GM19099 (cell line): Measurements from ENCODE around the gene TMEM238.

Experiments used
- POLR2A ChIP-seq: IDR thresholded peaks from 3 replicates; pipeline ENCODE4 v1.6.1; 2011; ENCODE audit warnings: low read depth; ENCODE audit not compliant: insufficient read length; ENCODE audit errors: extremely low read depth

Gene TMEM238

DNA sequence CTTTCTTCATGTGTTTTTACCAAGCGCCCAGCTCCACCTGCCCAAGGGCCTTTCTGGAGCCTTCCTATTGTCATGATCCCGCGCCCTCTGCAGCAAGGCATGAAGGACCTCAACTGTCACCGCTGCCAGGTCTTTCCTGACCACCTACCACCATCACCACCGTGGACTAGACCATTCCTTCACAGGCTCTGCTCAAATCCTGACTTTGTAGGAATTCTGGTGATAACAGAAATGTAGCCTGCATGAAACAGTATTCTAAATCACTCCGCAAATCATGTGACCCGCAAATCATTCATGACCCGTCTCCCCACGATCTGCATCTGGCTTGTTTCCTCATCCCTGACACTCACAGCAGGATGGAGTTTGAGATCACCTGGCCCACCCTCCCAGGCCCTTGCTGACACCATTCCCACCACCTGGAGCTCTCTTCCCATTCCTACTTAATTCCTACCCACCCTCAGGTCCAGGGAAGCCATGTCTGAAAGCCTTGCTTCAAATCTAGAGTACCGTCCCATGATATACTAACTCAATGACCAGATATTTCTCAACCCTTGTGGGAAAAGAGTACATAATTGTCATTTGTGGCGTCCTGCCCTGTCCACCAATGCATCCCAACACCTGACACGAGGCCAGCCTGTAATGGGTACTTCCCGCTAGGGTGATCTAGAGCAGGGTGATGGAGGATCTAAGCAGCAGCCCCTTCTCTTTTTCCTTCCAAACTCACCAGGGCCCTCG is 22.2 kb upstream of the TMEM238 start:
- no peak for TF ChIP-seq POLR2A

DNA sequence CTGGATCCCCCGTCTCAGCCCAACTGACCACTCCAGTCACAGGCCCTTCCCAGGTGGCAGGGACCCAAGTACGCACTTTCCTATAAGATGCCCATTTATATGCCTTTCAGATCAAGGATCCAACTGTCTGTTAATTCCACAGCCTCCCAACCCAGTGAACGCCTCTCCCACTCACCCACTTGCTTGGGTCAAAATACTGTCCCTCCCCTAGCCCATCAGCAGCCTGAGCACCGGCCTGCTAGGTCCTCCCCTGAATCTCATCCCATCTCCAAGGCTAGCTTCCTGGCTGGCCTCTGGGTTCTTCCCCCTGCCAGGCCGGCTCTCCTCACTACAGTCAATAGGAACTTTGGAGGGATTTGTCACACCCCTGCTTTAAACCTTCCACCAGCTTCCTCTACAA is 21.5 kb upstream of the TMEM238 start:
- TF ChIP-seq POLR2A, result peak; percentile 17

DNA sequence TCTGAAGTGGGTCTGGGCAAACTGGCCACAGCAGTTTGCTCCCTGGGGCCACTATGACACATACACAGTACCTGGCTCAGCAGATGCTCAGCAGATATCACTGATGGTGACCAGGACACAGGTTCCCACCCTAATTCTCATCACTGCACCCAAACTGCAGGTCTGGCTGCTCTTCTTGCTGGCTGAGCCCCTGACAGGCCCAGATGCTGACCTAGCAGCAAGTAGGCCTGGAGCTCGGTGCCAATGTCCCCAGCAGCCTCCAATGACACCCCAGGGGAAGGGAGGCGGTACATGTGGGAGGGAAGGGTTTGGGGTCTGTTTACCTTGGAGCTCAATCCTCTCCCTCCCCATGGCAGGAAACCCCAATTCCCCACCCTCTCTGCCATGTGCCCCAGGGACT is 18.4 kb upstream of the TMEM238 start:
- TF ChIP-seq POLR2A, result no peak

DNA sequence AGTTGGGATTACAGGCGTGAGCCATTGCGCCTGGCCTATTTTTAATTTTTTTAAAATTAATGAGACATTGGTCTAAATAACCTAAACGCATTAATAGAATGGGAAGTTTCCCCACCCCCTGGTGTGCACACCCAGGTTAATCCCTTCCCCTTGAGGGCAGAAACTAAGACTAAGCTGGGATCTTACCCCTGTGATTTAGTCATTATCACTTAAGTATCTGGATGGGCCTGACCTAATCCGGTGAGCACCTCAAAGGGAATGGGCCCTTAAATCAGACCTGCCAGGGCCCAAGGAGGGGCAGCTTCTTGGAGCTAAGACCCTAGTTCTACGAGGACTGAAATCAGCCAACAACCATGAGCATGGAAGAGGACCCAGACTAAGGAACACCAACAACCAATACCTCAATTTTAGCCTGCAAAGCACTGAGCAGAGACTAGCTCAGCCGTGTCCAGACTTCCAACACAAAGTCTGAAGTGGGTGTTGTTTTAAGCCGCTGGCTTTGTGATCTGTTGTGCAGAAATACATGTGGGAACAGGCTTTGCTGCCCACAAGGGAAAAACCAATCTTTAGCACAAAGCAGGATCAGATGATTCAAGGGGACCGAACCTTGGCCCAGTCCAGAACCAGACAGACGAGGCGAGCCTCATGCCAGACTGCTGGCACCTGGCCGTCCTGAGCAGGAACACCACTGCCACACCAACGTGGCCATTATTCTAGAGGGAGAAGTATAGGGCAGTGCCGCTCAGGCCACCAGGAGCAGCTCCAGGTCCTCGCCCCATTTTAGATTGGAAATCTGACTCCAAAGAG is 16.4 kb upstream of the TMEM238 start:
- TF ChIP-seq POLR2A, result no peak

DNA sequence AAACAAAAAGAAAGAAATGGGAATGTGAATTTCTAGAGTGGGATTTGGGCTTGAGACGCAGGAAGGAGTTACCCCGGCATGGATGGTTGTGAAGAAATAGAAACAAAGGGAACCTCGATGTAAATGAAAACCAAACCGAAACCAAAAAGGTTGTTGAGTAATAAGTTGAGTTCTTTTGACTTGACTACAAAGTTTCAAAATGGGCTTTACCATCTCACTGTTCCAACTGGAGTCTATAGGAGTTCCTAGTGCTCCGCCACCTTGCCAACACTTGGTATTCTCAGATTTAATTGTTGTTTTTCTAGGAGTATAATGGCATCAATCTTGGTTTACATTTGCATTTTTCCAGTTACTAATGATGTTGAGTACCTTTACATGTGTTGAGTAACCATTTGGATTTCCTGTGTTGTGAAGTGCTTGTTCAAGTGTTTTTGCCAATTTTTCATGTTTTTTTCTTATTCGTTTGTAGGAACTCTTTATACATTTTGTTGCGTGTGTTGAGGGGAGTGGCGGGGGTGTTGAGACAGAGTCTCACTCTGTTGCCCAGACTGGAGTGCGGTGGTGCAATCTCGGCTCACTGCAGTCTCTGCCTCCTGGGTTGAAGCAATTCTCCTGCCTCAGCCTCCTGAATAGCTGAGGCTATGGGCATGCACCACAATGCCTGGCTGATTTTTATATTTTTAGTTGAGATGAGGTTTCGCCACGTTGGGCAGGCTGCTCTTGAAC is 14.3 kb upstream of the TMEM238 start:
- TF ChIP-seq POLR2A, result no peak

DNA sequence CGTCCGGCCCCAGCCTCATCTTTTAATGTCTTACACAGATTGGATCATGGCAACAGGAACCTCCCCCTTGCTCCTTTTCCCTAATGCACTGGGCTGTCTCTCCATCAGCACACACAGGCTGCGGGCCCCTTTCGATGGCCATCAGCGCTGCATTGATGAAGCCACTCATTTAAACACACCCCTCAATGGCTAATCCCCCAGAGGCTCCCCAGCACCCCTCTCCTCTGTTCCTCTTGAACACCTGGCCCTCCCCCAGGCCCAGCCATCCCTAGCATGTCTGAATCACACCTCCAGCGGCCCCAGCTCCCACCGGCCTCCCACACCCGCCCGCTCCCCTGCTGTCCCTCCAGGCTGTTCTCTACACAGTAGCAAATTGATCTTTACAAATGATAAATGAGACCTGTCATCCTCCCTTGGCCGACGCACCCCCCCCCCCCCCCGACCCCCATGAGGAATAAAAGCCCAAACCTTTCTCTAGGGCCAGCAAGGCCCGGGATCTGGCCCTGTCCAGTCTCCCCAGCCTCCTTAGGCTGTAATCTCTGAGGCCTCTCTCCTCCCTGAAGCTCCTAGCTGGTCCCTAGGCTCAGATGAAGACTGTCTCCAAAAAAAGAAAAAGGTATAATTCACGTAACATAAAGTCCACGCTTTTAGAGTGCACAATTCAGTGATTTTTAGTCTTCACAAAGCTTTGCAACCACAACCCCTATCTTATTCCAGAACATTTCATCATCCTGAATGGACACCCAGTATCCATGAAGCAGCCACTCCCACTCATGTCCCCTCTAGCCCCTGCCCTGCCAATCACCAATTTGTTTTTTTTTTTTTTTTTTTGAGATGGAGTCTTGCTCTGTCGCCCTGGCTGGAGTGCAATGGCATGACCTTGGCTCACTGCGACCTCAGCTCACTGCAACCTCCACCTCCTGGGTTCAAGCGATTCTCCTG is 9.0 kb upstream of the TMEM238 start:
- TF ChIP-seq POLR2A, result no peak

DNA sequence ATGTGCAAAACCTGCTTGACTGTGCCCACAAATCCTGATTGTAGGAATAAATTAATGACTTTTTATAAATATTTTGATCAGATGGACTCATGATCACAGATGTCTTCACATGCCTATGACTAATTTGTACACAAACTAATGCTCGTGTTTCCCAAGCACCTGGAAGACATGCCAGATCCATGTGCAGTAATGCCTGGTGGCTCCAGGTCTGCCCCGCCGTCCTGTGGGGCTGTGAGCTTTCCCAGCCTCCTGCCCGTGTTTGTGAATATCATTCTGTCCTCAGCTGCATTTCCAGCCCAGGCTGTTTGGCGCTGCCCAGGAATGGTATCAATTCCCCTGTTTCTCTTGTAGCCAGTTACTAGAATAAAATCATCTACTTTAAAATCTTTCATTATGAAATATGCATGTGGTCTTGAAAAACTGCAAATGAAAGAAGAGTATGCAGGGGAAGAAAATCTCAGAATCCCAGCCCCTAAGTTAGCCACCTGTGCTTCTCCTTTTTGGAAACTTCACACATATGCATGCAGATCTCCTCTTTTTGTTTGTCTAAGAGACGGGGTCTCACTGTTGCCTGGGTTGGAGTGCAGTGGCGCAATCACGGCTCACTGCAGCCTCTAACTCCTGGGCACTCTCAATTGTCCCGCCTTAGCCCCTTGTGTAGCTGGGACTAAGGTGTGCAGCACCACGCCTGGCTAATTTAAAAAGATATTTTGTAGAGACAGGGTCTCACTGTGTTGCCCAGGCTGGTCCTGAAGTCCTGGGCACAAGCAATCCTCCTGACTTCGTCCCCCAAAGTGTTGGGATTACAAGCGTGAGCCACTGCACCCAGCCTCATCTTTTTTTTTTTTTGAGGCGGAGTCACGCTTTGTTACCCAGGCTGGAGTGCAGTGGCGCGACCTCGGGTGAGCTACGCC is 7.9 kb upstream of the TMEM238 start:
- no peak for TF ChIP-seq POLR2A

DNA sequence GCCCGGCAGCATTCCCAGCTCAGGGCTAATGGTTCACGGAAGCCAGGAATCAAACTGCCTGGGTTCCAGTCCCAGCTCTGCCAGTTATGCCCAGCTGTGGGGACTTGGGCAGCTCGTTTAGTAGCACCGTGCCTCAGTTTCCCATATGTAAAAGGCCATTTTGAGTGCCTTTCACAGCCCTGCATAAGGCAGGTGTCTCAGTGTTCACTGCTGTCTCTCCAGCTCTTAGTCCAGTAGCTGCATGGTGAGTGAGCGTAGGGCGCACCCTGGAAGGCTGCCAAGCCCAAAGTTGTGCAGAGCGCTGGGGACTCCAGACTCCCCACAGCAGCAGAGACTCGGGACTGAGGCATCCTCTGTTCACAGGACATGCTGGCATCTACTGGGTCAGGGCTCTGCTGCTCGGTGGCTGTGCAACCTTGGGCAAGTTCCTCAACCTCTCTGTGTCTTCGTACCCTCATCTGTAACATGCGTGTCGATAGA is 7.1 kb upstream of the TMEM238 start:
- no peak for TF ChIP-seq POLR2A

DNA sequence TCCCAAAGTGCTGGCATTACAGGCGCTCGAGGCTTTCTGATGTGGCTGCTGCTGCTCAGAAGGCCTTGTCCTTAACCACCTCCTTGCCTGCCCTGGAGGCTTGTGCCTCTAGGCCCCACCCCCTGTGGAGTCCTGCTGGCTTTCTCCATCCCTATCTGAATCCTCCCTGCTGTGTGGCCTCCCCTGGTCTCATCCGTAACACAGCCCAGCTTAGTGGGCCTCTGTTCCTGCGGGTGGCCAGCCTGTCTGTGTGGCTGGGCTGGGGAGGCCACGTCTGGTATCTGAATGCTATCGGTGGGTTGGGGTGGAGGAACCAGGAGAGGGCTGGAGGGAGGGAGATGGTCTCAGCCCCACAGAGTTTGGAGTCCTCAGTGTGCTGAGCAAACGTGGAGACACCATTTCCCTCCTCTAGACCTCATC is 6.4 kb upstream of the TMEM238 start:
- TF ChIP-seq POLR2A, result no peak

DNA sequence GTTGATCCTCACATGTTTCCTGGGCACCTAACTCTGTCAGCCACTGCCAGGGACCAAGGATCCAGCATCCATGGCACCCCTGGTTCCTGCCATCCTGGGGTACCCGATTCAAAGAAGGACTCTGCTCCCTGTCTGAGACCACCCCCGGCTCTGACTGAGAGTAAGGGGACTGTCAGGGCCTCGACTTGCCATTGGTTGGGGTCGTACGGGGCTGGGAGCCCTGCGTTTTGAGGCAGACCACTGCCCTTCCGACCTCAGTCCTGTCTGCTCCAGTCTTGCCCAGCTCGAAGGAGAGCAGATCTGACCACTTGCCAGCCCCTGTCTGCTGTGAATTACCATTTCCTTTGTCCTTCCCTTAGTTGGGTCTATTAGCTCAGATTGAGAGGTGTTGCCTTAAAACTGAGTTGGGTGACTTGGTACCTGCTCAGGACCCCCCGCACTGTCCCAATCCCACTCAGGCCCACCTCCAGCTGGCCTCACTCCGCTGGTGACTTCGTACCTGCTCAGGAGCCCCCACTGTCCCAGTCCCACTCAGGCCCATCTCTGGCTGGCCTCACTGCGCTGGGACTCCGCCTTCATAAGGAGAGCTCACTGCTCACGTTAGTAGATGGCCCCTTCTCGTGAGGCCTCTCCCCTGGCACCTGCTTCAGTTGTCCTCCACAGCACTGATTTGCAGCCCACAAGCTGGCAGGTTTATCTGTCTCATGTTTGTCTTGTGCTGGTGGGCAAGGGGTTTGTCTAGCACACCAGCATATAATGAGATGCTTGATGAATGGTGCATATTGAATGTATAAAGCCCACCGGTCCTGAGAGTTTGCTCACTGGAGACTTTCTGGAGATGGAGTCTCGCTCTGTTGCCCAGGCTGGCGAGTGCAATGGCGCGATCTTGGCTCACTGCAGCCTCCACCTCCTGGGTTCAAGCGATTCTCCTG is 5.6 kb upstream of the TMEM238 start:
- TF ChIP-seq POLR2A, result no peak

DNA sequence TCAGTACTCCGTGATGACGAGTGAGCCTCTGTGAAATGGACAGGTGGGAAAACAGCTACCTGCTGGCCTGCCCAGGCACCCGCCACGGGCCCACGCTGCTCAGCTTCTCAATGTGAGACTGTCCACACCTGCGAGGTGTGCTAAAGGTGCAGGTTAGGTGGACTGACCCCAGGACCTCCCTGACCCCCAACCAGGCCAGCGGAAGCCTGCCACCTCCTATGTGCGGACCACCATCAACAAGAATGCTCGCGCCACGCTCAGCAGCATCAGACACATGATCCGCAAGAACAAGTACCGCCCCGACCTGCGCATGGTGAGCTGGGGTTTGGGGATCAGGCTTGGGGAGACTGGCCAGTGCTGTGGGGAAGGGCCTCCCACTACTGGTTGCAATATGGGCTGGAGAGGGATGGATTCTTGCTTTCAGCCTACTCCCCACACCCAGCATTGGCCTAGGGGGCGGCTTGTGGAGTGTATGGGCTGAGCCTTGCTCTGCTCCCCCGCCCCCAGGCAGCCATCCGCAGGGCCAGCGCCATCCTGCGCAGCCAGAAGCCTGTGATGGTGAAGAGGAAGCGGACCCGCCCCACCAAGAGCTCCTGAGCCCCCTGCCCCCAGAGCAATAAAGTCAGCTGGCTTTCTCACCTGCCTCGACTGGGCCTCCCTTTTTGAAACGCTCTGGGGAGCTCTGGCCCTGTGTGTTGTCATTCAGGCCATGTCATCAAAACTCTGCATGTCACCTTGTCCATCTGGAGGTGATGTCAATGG is 3.8 kb upstream of the TMEM238 start:
- TF ChIP-seq POLR2A, result no peak
